ENCODE data around the gene DHRS7B. TPM values are rescaled to one million over a fixed set of nuclear protein-coding genes. Genes with fewer than 3 reads are reported as not detected.

The DHRS7B gene
- total RNA-seq, 2 donors from 2014 or later: 30.5 to 44.5 TPM

- no peak for TF ChIP-seq CTCF (IDR thresholded peaks at IDR 0.05)
- Histone ChIP-seq H3K36me3 (no peaks in the 10 kb centered on the region), H3K4me1 (ENCODE audit: control insufficient read depth in 1 of 2, low read depth in 2 of 2) (peaks cover 8 to 36% of the 10 kb centered on the region in 2 donors), H3K9me3 (no peaks in the 10 kb centered on the region), H3K4me3 (no peak overlapping the region), H3K27me3 (replicated peaks; ENCODE audit: insufficient read depth) (no peaks in the 10 kb centered on the region), H3K27ac (peak overlapping the region; percentile 31 to 37)
- DNase-seq (ENCODE audit: low spot score): no peak
- ATAC-seq (ENCODE audit: insufficient number of reproducible peaks, low FRiP score, low read depth): no peak
Observed at GRCh38 chr17:21174186-21174585, 47.4 kb downstream of the DHRS7B start.

GRCh38 chr17:21174713-21175112 lies 47.9 kb downstream of the DHRS7B start:
- H3K36me3 ChIP-seq: no peaks in the 10 kb centered on the region
- ATAC-seq (ENCODE audit: insufficient number of reproducible peaks, low FRiP score, low read depth): no peak
- H3K9me3 ChIP-seq: no peaks in the 10 kb centered on the region
- H3K4me3 ChIP-seq: no peak overlapping the region
- H3K4me1 ChIP-seq (ENCODE audit: control insufficient read depth in 1 of 2, low read depth in 2 of 2): peaks cover 8 to 36% of the 10 kb centered on the region in 2 donors
- peak overlapping the region; percentile 31 to 37 for H3K27ac ChIP-seq
- TF ChIP-seq CTCF (IDR thresholded peaks at IDR 0.05): no peak
- DNase-seq (ENCODE audit: low spot score): no peak
- H3K27me3 ChIP-seq (replicated peaks; ENCODE audit: insufficient read depth): no peaks in the 10 kb centered on the region

GRCh38 chr17:21176773-21177395 lies 50.1 kb downstream of the DHRS7B start:
- ATAC-seq (ENCODE audit: insufficient number of reproducible peaks, low FRiP score, low read depth) (no peak), DNase-seq (ENCODE audit: low spot score) (no peak)
- Histone ChIP-seq H3K27me3 (replicated peaks; ENCODE audit: insufficient read depth) (no peaks in the 10 kb centered on the region), H3K4me3 (no peak overlapping the region), H3K36me3 (no peaks in the 10 kb centered on the region), H3K4me1 (ENCODE audit: control insufficient read depth in 1 of 2, low read depth in 2 of 2) (peaks cover 8 to 24% of the 10 kb centered on the region in 2 donors), H3K27ac (no peak overlapping the region), H3K9me3 (no peaks in the 10 kb centered on the region)
- no peak for TF ChIP-seq CTCF (IDR thresholded peaks at IDR 0.05)

GRCh38 chr17:21177401-21177800 lies 50.6 kb downstream of the DHRS7B start:
- Histone ChIP-seq H3K4me3 (no peak overlapping the region), H3K27ac (no peak overlapping the region), H3K36me3 (no peaks in the 10 kb centered on the region), H3K4me1 (ENCODE audit: control insufficient read depth in 1 of 2, low read depth in 2 of 2) (peaks cover 8 to 24% of the 10 kb centered on the region in 2 donors), H3K27me3 (replicated peaks; ENCODE audit: insufficient read depth) (no peaks in the 10 kb centered on the region), H3K9me3 (no peaks in the 10 kb centered on the region)
- no peak for ATAC-seq (ENCODE audit: insufficient number of reproducible peaks, low FRiP score, low read depth)
- no peak for DNase-seq (ENCODE audit: low spot score)
- no peak for TF ChIP-seq CTCF (IDR thresholded peaks at IDR 0.05)

GRCh38 chr17:21177854-21178600 lies 51.3 kb downstream of the DHRS7B start:
- Histone ChIP-seq H3K27me3 (replicated peaks; ENCODE audit: insufficient read depth) (no peaks in the 10 kb centered on the region), H3K4me1 (ENCODE audit: control insufficient read depth in 1 of 2, low read depth in 2 of 2) (peaks cover 8 to 24% of the 10 kb centered on the region in 2 donors), H3K9me3 (no peaks in the 10 kb centered on the region), H3K36me3 (no peaks in the 10 kb centered on the region), H3K27ac (no peak overlapping the region), H3K4me3 (no peak overlapping the region)
- no peak for DNase-seq (ENCODE audit: low spot score)
- no peak for ATAC-seq (ENCODE audit: insufficient number of reproducible peaks, low FRiP score, low read depth)
- TF ChIP-seq CTCF (IDR thresholded peaks at IDR 0.05): no peak

All from thoracic aorta (tissue), 2 donors.